Measurements from ENCODE around the gene TRDN. TPM values are rescaled to one million over a fixed set of nuclear protein-coding genes. Genes with fewer than 3 reads are reported as not detected.

TRDN gene
- polyA plus RNA-seq, 1 donor from 2014 or later: not detected

- no peaks in the 10 kb centered on the region for H3K9me2 ChIP-seq (ENCODE audit: insufficient read depth, low read length)
- H3K36me3 ChIP-seq (ENCODE audit: insufficient read depth, low read length): no peaks in the 10 kb centered on the region
- no peaks in the 10 kb centered on the region for H3F3A ChIP-seq (ENCODE audit: insufficient read depth, low read length, poor library complexity, severe bottlenecking)
- H3K79me2 ChIP-seq (replicated peaks; ENCODE audit: insufficient read depth, low read length): no peaks in the 10 kb centered on the region
- H2AFZ ChIP-seq (ENCODE audit: low read depth, low read length): no peak overlapping the region
- TF ChIP-seq POLR2AphosphoS5 (IDR thresholded peaks at IDR 0.05) (no peak), MXI1 (conservative IDR thresholded peaks at IDR 0.05; ENCODE audit: poor library complexity, severe bottlenecking) (no peak), CTCF (IDR thresholded peaks at IDR 0.05; ENCODE audit: poor library complexity, severe bottlenecking) (no peak), SMC3 (conservative IDR thresholded peaks at IDR 0.05; ENCODE audit: poor library complexity) (no peak), REST (IDR thresholded peaks at IDR 0.05; ENCODE audit: borderline replicate concordance) (no peak), TAF1 (IDR thresholded peaks at IDR 0.05; ENCODE audit: low read depth) (no peak), EP300 (conservative IDR thresholded peaks at IDR 0.05; ENCODE audit: poor library complexity, severe bottlenecking) (no peak)
- H3K9ac ChIP-seq (ENCODE audit: low read length): no peak overlapping the region
- no peak overlapping the region for H3K4me2 ChIP-seq (ENCODE audit: low read length)
- H3K27ac ChIP-seq (ENCODE audit: low read length): no peak overlapping the region
- H3K9me3 ChIP-seq (ENCODE audit: low read length): no peaks in the 10 kb centered on the region
- H4K20me1 ChIP-seq (ENCODE audit: insufficient read depth): no peaks in the 10 kb centered on the region
- H3K27me3 ChIP-seq (ENCODE audit: insufficient read depth, low read depth, low read length): no peaks in the 10 kb centered on the region
- H3K4me3 ChIP-seq (ENCODE audit: low read length): no peak overlapping the region
Observed at GRCh38 chr6:123430970-123431369, 205.8 kb downstream of the TRDN start.

GRCh38 chr6:123427008-123427407 lies 209.7 kb downstream of the TRDN start:
- Histone ChIP-seq H2AFZ (ENCODE audit: low read depth, low read length) (no peak overlapping the region), H3K27me3 (ENCODE audit: insufficient read depth, low read depth, low read length) (no peaks in the 10 kb centered on the region), H3F3A (ENCODE audit: insufficient read depth, low read length, poor library complexity, severe bottlenecking) (no peaks in the 10 kb centered on the region), H3K9ac (ENCODE audit: low read length) (no peak overlapping the region), H3K9me2 (ENCODE audit: insufficient read depth, low read length) (no peaks in the 10 kb centered on the region), H4K20me1 (ENCODE audit: insufficient read depth) (no peaks in the 10 kb centered on the region), H3K79me2 (replicated peaks; ENCODE audit: insufficient read depth, low read length) (no peaks in the 10 kb centered on the region), H3K4me2 (ENCODE audit: low read length) (no peak overlapping the region), H3K27ac (ENCODE audit: low read length) (no peak overlapping the region), H3K9me3 (ENCODE audit: low read length) (no peaks in the 10 kb centered on the region), H3K36me3 (ENCODE audit: insufficient read depth, low read length) (no peaks in the 10 kb centered on the region), H3K4me3 (ENCODE audit: low read length) (no peak overlapping the region)
- TF ChIP-seq TAF1 (IDR thresholded peaks at IDR 0.05; ENCODE audit: low read depth) (no peak), POLR2AphosphoS5 (IDR thresholded peaks at IDR 0.05) (no peak), CTCF (IDR thresholded peaks at IDR 0.05; ENCODE audit: poor library complexity, severe bottlenecking) (no peak), EP300 (conservative IDR thresholded peaks at IDR 0.05; ENCODE audit: poor library complexity, severe bottlenecking) (no peak), REST (IDR thresholded peaks at IDR 0.05; ENCODE audit: borderline replicate concordance) (no peak), SMC3 (conservative IDR thresholded peaks at IDR 0.05; ENCODE audit: poor library complexity) (no peak), EZH2 (IDR thresholded peaks at IDR 0.05; ENCODE audit: borderline replicate concordance, insufficient read depth, low read length, poor library complexity, severe bottlenecking) (no peak), RAD21 (conservative IDR thresholded peaks at IDR 0.05) (no peak), MXI1 (conservative IDR thresholded peaks at IDR 0.05; ENCODE audit: poor library complexity, severe bottlenecking) (no peak)
